Pancreas (tissue), 10 donors: ENCODE data around the gene FOXA2. TPM values are rescaled to one million over a fixed set of nuclear protein-coding genes. Genes with fewer than 3 reads are reported as not detected.

ENCODE experiments used
- ATAC-seq, 4 donors: fragments of 200-7000 bp; cut with Tn5 transposase; one replicate each; pipeline versions ENCODE4 v1.8.0 to v1.9.1; 2020; ENCODE audit warnings: mild to moderate bottlenecking in 4 of 4, moderate library complexity in 4 of 4
- DNase-seq, 6 donors: peaks; one replicate each; pipeline ENCODE4 v3.0.0-alpha.2; 2020
- FAIRE-seq: peaks from 2 replicates; lab custom pipeline; 2012; peaks lifted over from hg19 to GRCh38; lab: Jason Lieb, UNC
- H3K27ac ChIP-seq, 4 donors: fragments of 200-600 bp; sonication (generic); 1 replicate in 3 of 4; 2 replicates in 1 of 4; pipeline versions ENCODE4 v1.5.0 to v1.8.0; 2020
- H3K27me3 ChIP-seq, 4 donors: fragments of 200-600 bp; one replicate each; pipeline ENCODE4 v1.8.0; 2021
- H3K36me3 ChIP-seq, 3 donors: fragments of 200-600 bp; sonication (generic) in 1 of 3; one replicate each; pipeline versions ENCODE4 v1.5.0 to v1.8.0; 2020 to 2021
- H3K4me1 ChIP-seq, 3 donors: fragments of 200-600 bp; one replicate each; pipeline ENCODE4 v1.8.0; 2021
- H3K4me3 ChIP-seq, 4 donors: fragments of 200-600 bp; sonication (generic) in 2 of 4; one replicate each; pipeline versions ENCODE4 v1.5.0 to v1.8.0; 2020 to 2021
- H3K9me3 ChIP-seq, 4 donors: fragments of 200-600 bp; one replicate each; pipeline ENCODE4 v1.8.0; 2021
- WGBS, 2 donors: extraction: QIAGEN DNeasy Blood & Tissue Kit; methylation state at CpG; one replicate each; pipeline ENCODE4 v1.1.7; 2013; 5-methylcytosine and 5-hydroxymethylcytosine counted together
- intact Hi-C, 3 donors: fragments of 100-400 bp; cut with DNase I; formaldehyde crosslinking; loops; one replicate each; pipeline versions ENCODE4 v1.11.1 to v1.14.2; 2022
- polyA plus RNA-seq, 2 donors: library from polyadenylated mRNA; stranded (reverse); fragments of 200-250 nt; gene quantifications; one replicate each; pipeline ENCODE4 v1.2.3, GENCODE V29; 2013
- total RNA-seq, 6 donors: library from RNA; stranded (reverse); fragmentation: NEBNext Ultra II Directional in 4 of 6; extraction: Animal tissue kit (Norgen Biotek cat#: 25700) in 4 of 6; gene quantifications; one replicate each; pipeline versions ENCODE4 v1.2.1 to v1.2.4, GENCODE V29; 2021 to 2023
- TF ChIP-seq, protein P1 (sequence below), 4 donors: fragments of 200-600 bp; sonication (generic) in 3 of 4; IDR thresholded peaks; one replicate each; pipeline versions ENCODE4 v1.5.0 to v1.8.0; 2021; ENCODE audit warnings: antibody characterized with exemption in 4 of 4
- donor health status: healthy with polysubstance abuse.
- donor health status: DM: no; HTN: no; CAD: no; lungs with moderate emphysema.
- donor health status: DM: no; HTN: no; CAD: no.
- donor health status: control.
- donor health status: control.
- donor health status: Bipolar disorder and iron deficiency.
- donor health status: DM: yes; HTN: yes; CAD: no.
- donor health status: DM: no; HTN: no; CAD: no.
- donor health status: DM: no; HTN: no; CAD: no.
- donor health status: DM: yes; HTN: yes; CAD: no.

Gene FOXA2
- total and polyA plus RNA-seq, 8 donors = 14.2 to 30.4 (median 18.3) TPM

DNA sequence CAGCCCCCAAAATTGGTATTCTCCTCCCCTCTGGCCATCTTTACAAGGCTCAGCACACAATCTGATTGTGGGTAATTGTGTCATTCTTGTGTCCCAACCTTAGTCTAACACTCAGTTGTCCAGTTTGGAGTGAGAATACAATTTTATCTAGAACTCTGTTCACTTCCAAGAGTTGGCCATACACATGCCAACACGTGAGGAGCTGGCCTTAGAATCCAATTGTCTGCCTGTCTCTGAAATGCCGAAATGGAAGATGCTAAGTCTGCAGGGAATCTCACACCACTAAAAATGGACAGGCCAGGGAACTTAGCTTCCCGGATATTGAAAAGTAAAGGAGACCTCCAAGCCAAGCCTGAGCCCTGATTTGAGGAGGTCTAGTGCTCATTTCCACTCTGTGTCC lies 12.3 kb downstream of the FOXA2 start:
- H3K27ac ChIP-seq = peak overlapping the region in 3 of 4 donors; percentile 29 to 98 (median 96)

DNA sequence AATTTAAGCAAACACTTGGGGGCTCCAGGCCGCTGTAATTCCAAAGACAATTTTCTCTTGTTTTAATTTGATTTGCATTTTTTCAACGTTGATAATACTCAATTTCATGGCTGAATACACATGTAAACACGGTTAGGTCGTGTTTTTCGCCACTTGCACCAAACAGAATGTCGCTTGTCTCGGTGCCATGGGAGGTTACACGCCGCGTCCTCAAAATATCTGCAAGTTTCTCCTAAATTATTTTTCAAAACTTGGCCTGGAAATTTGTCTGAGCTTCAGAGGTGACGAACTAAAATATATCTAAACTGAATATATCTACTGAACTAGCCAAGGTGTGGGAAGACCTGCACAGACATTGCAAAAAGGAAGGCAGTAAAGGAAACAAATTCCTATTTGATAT lies 15.0 kb downstream of the FOXA2 start:
- H3K27me3 ChIP-seq = no peaks in the 10 kb centered on the region
- H3K4me3 ChIP-seq = peak overlapping the region in 3 of 4 donors; percentile 37 to 49 (median 42)
- FAIRE-seq = no peak

More for the DNA sequence above, 12.3 kb downstream of the FOXA2 start:
- intact Hi-C loops = no loop called here
- no peaks in the 10 kb centered on the region for H3K36me3 ChIP-seq
- ATAC-seq (no peak), DNase-seq (no peak), FAIRE-seq (no peak)
- 25 to 29% methylated on average over 3 of the region's 3 CpGs for WGBS, 2 donors
- TF ChIP-seq, protein P1, sequence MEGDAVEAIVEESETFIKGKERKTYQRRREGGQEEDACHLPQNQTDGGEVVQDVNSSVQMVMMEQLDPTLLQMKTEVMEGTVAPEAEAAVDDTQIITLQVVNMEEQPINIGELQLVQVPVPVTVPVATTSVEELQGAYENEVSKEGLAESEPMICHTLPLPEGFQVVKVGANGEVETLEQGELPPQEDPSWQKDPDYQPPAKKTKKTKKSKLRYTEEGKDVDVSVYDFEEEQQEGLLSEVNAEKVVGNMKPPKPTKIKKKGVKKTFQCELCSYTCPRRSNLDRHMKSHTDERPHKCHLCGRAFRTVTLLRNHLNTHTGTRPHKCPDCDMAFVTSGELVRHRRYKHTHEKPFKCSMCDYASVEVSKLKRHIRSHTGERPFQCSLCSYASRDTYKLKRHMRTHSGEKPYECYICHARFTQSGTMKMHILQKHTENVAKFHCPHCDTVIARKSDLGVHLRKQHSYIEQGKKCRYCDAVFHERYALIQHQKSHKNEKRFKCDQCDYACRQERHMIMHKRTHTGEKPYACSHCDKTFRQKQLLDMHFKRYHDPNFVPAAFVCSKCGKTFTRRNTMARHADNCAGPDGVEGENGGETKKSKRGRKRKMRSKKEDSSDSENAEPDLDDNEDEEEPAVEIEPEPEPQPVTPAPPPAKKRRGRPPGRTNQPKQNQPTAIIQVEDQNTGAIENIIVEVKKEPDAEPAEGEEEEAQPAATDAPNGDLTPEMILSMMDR (IDR thresholded peaks at IDR 0.05) = no peak
- H3K9me3 ChIP-seq = no peaks in the 10 kb centered on the region
- no peaks in the 10 kb centered on the region for H3K27me3 ChIP-seq
- H3K4me1 ChIP-seq = peaks cover 33 to 49% (median 45%) of the 10 kb centered on the region in 3 donors
- H3K4me3 ChIP-seq = no peak overlapping the region

DNA sequence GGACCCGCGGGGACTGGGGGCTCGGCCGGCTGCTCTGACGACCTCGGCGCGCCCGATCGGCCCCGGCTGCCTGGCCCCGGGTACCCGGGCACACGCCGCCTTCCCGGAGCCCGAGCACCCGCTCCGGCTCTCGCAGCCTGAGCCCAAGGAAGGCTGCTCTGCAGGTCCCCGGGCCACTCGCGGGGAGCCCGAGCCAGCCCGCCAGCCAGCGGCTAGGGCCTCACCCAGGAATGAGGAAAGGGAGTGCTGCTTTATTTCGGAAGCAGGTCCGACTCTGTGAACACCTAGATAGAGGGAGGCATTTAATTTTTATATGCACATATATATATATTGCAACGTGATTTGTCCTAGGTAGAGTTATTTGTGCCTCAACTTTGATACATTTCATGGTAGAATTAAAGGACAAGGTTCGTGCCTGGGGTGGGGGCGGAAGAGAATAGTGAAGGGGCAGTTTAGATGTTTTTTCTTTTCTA lies 15.5 kb downstream of the FOXA2 start:
- 2% methylated on average over 31 of the region's 31 CpGs for WGBS, 2 donors
- H3K27ac ChIP-seq = peak overlapping the region; percentile 84 to 98 (median 90)
- H3K9me3 ChIP-seq = no peaks in the 10 kb centered on the region
- ATAC-seq = peak; percentile 29 to 63 (median 42)
- intact Hi-C loops = no loop called here
- peak overlapping the region in 3 of 4 donors; percentile 37 to 49 (median 42) for H3K4me3 ChIP-seq
- peak in 5 of 6 donors; percentile 39 to 71 (median 54) for DNase-seq
- peaks cover 0 to 5% (median 0%) of the 10 kb centered on the region in 3 donors for H3K36me3 ChIP-seq
- H3K27me3 ChIP-seq = no peaks in the 10 kb centered on the region
- H3K4me1 ChIP-seq = peaks cover 28 to 39% (median 36%) of the 10 kb centered on the region in 3 donors
- no peak for FAIRE-seq
- TF ChIP-seq, protein P1 (IDR thresholded peaks at IDR 0.05) = no peak

More for the DNA sequence above, 15.0 kb downstream of the FOXA2 start:
- H3K4me1 ChIP-seq = peaks cover 31 to 39% (median 35%) of the 10 kb centered on the region in 3 donors
- peaks cover 0 to 5% (median 0%) of the 10 kb centered on the region in 3 donors for H3K36me3 ChIP-seq
- ATAC-seq (no peak), DNase-seq (no peak)
- H3K9me3 ChIP-seq = no peaks in the 10 kb centered on the region
- 14 to 18% methylated on average over 11 of the region's 11 CpGs for WGBS, 2 donors
- intact Hi-C loops = no loop called here
- peak overlapping the region; percentile 84 to 98 (median 90) for H3K27ac ChIP-seq
- TF ChIP-seq, protein P1 (IDR thresholded peaks at IDR 0.05) = no peak

DNA sequence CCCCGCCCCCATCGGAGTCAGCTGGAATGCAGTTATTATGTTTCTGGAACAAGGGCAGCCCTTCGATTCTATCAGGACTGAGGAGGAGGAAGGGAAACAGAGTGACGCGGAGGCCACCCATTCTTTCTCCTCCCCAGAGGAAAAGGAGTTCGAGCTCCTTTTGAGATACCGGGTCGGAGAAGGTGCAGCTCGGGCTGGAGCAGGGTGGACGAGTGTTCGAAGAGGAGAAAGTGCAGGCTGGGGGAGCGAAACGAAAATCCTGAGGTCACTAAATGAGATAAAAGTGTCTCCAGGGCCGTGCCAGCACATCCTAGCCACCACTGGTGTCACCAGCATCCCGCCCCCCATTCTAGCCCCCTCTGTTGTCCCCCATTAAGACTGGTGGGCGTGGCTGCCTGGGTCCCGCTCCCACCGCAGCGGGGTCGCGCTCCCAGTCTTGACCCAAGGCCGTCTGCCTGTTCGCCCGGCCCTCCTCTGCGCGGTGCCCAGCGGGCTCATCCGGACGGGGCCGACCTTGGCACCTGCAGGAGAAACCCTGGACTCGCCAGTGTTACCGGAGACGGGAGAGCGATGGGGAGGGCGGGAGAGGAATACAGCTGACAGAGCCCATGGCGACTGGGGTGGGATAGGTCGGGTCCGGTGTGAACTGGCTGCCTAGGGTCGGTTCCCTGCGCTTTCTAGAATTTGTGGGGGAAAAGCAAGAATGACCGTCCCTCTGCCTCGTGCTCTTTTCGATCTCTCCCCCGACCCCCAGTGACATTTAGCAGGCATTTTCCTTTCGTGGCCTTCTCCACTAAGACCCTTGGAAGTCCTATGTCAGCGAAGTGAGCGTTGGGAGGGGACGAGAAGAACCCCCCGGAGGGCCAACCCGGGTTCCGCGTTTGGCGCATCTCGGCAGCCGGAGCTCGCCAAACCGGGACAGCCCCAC lies 16.2 kb downstream of the FOXA2 start:
- TF ChIP-seq, protein P1 (IDR thresholded peaks at IDR 0.05) = no peak
- FAIRE-seq = no peak
- WGBS, 2 donors = 2 to 3% methylated on average over 55 to 57 of the region's 57 CpGs
- H3K4me3 ChIP-seq = peak overlapping the region in 3 of 4 donors; percentile 37 to 49 (median 42)
- intact Hi-C loops = no loop called here
- H3K27ac ChIP-seq = peak overlapping the region; percentile 84 to 98 (median 90)
- H3K27me3 ChIP-seq = no peaks in the 10 kb centered on the region
- no peaks in the 10 kb centered on the region for H3K9me3 ChIP-seq
- peak; percentile 65 to 90 (median 78) for DNase-seq
- H3K36me3 ChIP-seq = peaks cover 0 to 5% (median 0%) of the 10 kb centered on the region in 3 donors
- peak; percentile 71 to 83 (median 78) for ATAC-seq
- peaks cover 28 to 39% (median 36%) of the 10 kb centered on the region in 3 donors for H3K4me1 ChIP-seq
